Measurements from ENCODE around the gene NSUN3. TPM values are rescaled to one million over a fixed set of nuclear protein-coding genes. Genes with fewer than 3 reads are reported as not detected.

Gene NSUN3
- 10 to 100 TPM; 15.1 to 88.8 (median 22.2) TPM for total RNA-seq
- 1 to 10 TPM; 2.4 to 6.3 (median 6.3) TPM for polyA plus RNA-seq
- long read RNA-seq, donor 1 = 0 reads
- long read RNA-seq, donor 2, partial matches to known transcripts = 0 of 2 reads
- long read RNA-seq, donor 2, other reads (novel, unspliced or antisense) = 0 of 2 reads
- long read RNA-seq, donor 3 = 0 reads
- long read RNA-seq, donor 4 = 0 reads
- long read RNA-seq, donor 5, partial matches to known transcripts = 0 of 2 reads
- long read RNA-seq, donor 5, other reads (novel, unspliced or antisense) = 0 of 2 reads
- long read RNA-seq, donor 6 = 0 reads
- long read RNA-seq, donor 7, partial matches to known transcripts = 0 of 3 reads
- long read RNA-seq, donor 7, other reads (novel, unspliced or antisense) = 0 of 3 reads
- long read RNA-seq, donor 8, partial matches to known transcripts = 0 of 2 reads
- long read RNA-seq, donor 8, other reads (novel, unspliced or antisense) = 0 of 2 reads
- long read RNA-seq, donor 9 = 0 reads
- long read RNA-seq, donor 10 = 0 reads

GRCh38 chr3:94062513-94063404 is at the start of gene NSUN3, which contains the start of gene DHFR2:
TSS of gene NSUN3 (plus strand) at chr3:94063061. CDS start at chr3:94063127, 66 bp downstream.
TSS of gene DHFR2 (minus strand) at chr3:94062916. CDS start at chr3:94061511, 1,405 bp downstream.
- H3K4me1 ChIP-seq = peaks cover 7 to 52% (median 33%) of the 10 kb centered on the region in 4 donors
- peak; percentile 49 to 91 (median 76) for TF ChIP-seq POLR2AphosphoS5 (IDR thresholded peaks at IDR 0.05)
- TF ChIP-seq EP300 (IDR thresholded peaks at IDR 0.05) = no peak
- H3K27ac ChIP-seq = peak within 1 kb of the TSS; percentile 86 to 98 (median 95)
- H3K9me3 ChIP-seq = no peaks in the 10 kb centered on the region
- no peaks in the 10 kb centered on the region for H3K27me3 ChIP-seq
- intact Hi-C loops (cut with DNase I; ENCODE audit: low total_unique reads) = no loop called here
- peaks cover 0 to 36% (median 20%) of the 10 kb centered on the region in 4 donors for H3K36me3 ChIP-seq
- peak; percentile 89 to 98 for DNase-seq
- H3K4me3 ChIP-seq = peak within 1 kb of the TSS; percentile 50 to 77 (median 68)
- 0 to 1% (median 0%) methylated on average over 48 to 52 of the region's 52 CpGs for WGBS, 5 donors

- Histone ChIP-seq H3K9me3 (no peaks in the 10 kb centered on the region), H3K36me3 (peaks cover 0 to 11% (median 0%) of the 10 kb centered on the region in 4 donors), H3K27ac (no peak overlapping the region), H3K4me1 (peaks cover 0 to 8% (median 0%) of the 10 kb centered on the region in 4 donors), H3K27me3 (no peaks in the 10 kb centered on the region), H3K4me3 (no peak overlapping the region)
- DNase-seq = no peak
- intact Hi-C loops (cut with DNase I; ENCODE audit: low total_unique reads) = no loop called here
- no peak for TF ChIP-seq CTCF (IDR thresholded peaks at IDR 0.05)
- no peak for TF ChIP-seq EP300 (IDR thresholded peaks at IDR 0.05)
- no peak for TF ChIP-seq POLR2A (IDR thresholded peaks at IDR 0.05)
- no peak for TF ChIP-seq POLR2AphosphoS5 (IDR thresholded peaks at IDR 0.05)
- 78 to 92% (median 89%) methylated on average over 1 of the region's 1 CpG for WGBS, 5 donors
These were observed 47.8 kb upstream of the NSUN3 start for GRCh38 chr3:94015025-94015424.

GRCh38 chr3:94019659-94020058 is 43.2 kb upstream of the NSUN3 start:
- H3K4me1 ChIP-seq = peaks cover 0 to 9% (median 3%) of the 10 kb centered on the region in 4 donors
- no peaks in the 10 kb centered on the region for H3K27me3 ChIP-seq
- no peaks in the 10 kb centered on the region for H3K9me3 ChIP-seq
- H3K36me3 ChIP-seq = peaks cover 0 to 10% (median 0%) of the 10 kb centered on the region in 4 donors
- TF ChIP-seq EP300 (IDR thresholded peaks at IDR 0.05) (no peak), POLR2AphosphoS5 (IDR thresholded peaks at IDR 0.05) (no peak), CTCF (IDR thresholded peaks at IDR 0.05) (no peak), POLR2A (IDR thresholded peaks at IDR 0.05) (no peak)
- WGBS, 5 donors = 81 to 89% (median 86%) methylated on average over 2 of the region's 2 CpGs
- no peak for DNase-seq
- no peak overlapping the region for H3K4me3 ChIP-seq
- no peak overlapping the region for H3K27ac ChIP-seq
- intact Hi-C loops (cut with DNase I; ENCODE audit: low total_unique reads) = no loop called here

- TF ChIP-seq POLR2A (IDR thresholded peaks at IDR 0.05) = no peak
- no peak for TF ChIP-seq EP300 (IDR thresholded peaks at IDR 0.05)
- TF ChIP-seq POLR2AphosphoS5 (IDR thresholded peaks at IDR 0.05) = no peak
- TF ChIP-seq CTCF (IDR thresholded peaks at IDR 0.05) = no peak
- DNase-seq = no peak
- H3K27ac ChIP-seq = no peak overlapping the region
- peaks cover 0 to 4% (median 0%) of the 10 kb centered on the region in 4 donors for H3K36me3 ChIP-seq
- no peaks in the 10 kb centered on the region for H3K27me3 ChIP-seq
- intact Hi-C loops (cut with DNase I; ENCODE audit: low total_unique reads) = no loop called here
- peaks cover 0 to 16% (median 6%) of the 10 kb centered on the region in 4 donors for H3K4me1 ChIP-seq
- no peaks in the 10 kb centered on the region for H3K9me3 ChIP-seq
- 73 to 86% (median 79%) methylated on average over 3 of the region's 3 CpGs for whole genome bisulfite sequencing, 5 donors
- H3K4me3 ChIP-seq = no peak overlapping the region
These were observed 42.6 kb upstream of the NSUN3 start for GRCh38 chr3:94020293-94020692.

Measured in stomach (tissue), 19 donors.